ENCODE data around the gene CEP164. TPM values are rescaled to one million over a fixed set of nuclear protein-coding genes. Genes with fewer than 3 reads are reported as not detected.

The CEP164 gene
- total RNA-seq, 4 donors from 2014 or later, result 10.0 to 20.2 (median 15.4) TPM

DNA sequence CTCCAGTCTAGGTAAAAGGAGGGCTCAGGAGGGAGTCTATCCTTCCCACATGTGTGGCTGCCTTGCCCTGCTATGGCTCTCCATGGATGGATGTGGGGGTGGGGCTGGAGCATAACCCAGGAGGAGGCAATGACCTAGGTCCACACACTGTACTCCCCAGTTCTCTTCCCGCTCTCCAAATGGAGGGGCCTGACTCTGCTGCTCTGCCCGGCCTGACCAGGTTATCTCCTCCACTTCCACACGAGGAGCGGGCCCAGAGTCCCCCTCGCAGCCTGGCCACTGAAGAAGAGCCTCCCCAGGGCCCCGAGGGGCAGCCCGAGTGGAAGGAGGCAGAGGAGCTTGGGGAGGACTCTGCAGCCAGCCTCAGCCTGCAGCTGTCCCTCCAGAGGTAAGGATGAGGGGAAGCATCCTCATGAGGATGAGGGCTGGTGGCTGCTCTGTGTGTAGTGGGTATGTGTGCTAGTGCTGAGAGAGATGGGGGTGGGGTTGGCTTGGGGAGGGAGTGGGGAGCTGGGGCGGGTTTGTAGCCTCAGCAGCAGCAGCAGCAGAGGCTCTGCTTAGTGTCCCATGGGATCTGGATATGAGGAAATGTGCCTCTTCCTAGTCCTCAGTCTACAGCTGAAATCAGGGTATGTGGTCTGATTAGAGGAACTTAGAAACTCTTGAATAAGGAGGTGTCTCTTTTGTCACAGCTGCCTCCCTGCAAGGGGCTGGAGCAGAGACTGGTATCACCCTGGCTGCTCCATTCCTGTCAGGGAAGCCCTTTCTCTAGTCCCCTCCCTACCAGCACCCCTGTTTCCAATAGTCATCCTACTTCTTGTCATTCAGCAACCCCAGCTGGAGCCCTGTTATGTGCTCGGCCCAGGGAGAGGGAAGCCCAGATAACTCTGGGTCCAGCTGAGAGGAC lies 54.1 kb downstream of the CEP164 start:
- TF ChIP-seq POLR2AphosphoS5 (IDR thresholded peaks at IDR 0.05), result no peak
- TF ChIP-seq EP300 (IDR thresholded peaks at IDR 0.05; ENCODE audit: low read depth), result no peak
- TF ChIP-seq POLR2A (IDR thresholded peaks at IDR 0.05), result no peak
- peaks cover 0 to 3% (median 0%) of the 10 kb centered on the region in 4 donors for H3K36me3 ChIP-seq
- H3K4me3 ChIP-seq, result no peak overlapping the region
- 100% methylated on average over 1 to 9 of the region's 9 CpGs for WGBS, 2 donors (ENCODE audit: low coverage in 1 of 2)
- H3K4me1 ChIP-seq, result no peaks in the 10 kb centered on the region
- in situ Hi-C loops (cut with MboI; ENCODE audit: low pct_ligation_motif_present in 1 of 4, low pct_unique_long_range_greater_than_20kb in 1 of 4, low sequenced_read_pairs in 3 of 4) (no loop called here), intact Hi-C loops (cut with DNase I; ENCODE audit: low total_unique reads) (no loop called here)
- no peaks in the 10 kb centered on the region for H3K9me3 ChIP-seq
- no peak overlapping the region for H3K27ac ChIP-seq
- no peak for DNase-seq
- H3K27me3 ChIP-seq, result no peaks in the 10 kb centered on the region

- in situ Hi-C loops (cut with MboI; ENCODE audit: low pct_ligation_motif_present in 1 of 4, low pct_unique_long_range_greater_than_20kb in 1 of 4, low sequenced_read_pairs in 3 of 4) (no loop called here), intact Hi-C loops (cut with DNase I; ENCODE audit: low total_unique reads) (no loop called here)
- no peak for DNase-seq
- Histone ChIP-seq H3K27me3 (no peaks in the 10 kb centered on the region), H3K9me3 (no peaks in the 10 kb centered on the region), H3K27ac (no peak overlapping the region), H3K36me3 (peaks cover 0 to 3% (median 0%) of the 10 kb centered on the region in 4 donors), H3K4me1 (no peaks in the 10 kb centered on the region), H3K4me3 (no peak overlapping the region)
- 94% methylated on average over 4 of the region's 4 CpGs; no CpG with 5 or more reads in 1 of the 2 donors for WGBS, 2 donors (ENCODE audit: low coverage in 1 of 2)
- TF ChIP-seq POLR2A (IDR thresholded peaks at IDR 0.05) (no peak), POLR2AphosphoS5 (IDR thresholded peaks at IDR 0.05) (no peak), EP300 (IDR thresholded peaks at IDR 0.05; ENCODE audit: low read depth) (no peak), CTCF (IDR thresholded peaks at IDR 0.05) (no peak)
These were observed 55.1 kb downstream of the CEP164 start for GRCh38 chr11:117382746-117383145.

DNA sequence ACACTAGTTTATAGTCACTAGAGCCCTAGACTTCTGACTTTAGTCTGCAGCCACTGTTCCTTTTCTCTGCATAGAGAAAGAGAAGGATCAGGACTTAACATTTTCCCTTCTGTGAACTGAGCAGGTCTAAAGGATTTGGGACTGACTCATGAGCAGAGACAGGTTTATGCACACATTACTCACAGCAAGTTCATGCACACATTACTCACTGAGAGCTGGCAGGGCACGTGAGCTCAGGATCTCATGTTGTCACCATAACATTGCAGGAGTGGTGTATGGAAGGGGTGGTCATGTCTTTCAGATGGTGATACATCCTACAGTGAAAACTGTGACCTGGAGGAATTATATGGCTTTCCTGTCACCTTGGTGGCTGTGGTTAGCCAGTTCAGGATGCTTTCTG lies 56.4 kb downstream of the CEP164 start:
- H3K27me3 ChIP-seq, result no peaks in the 10 kb centered on the region
- H3K36me3 ChIP-seq, result peaks cover 0 to 3% (median 0%) of the 10 kb centered on the region in 4 donors
- no peak overlapping the region for H3K4me3 ChIP-seq
- no peaks in the 10 kb centered on the region for H3K9me3 ChIP-seq
- in situ Hi-C loops (cut with MboI; ENCODE audit: low pct_ligation_motif_present in 1 of 4, low pct_unique_long_range_greater_than_20kb in 1 of 4, low sequenced_read_pairs in 3 of 4), result no loop called here
- WGBS, 2 donors (ENCODE audit: low coverage in 1 of 2), result 78% methylated on average over 1 of the region's 1 CpG; no CpG with 5 or more reads in 1 of the 2 donors
- DNase-seq, result no peak
- H3K4me1 ChIP-seq, result no peaks in the 10 kb centered on the region
- no peak for TF ChIP-seq EP300 (IDR thresholded peaks at IDR 0.05; ENCODE audit: low read depth)
- no peak for TF ChIP-seq POLR2A (IDR thresholded peaks at IDR 0.05)
- TF ChIP-seq POLR2AphosphoS5 (IDR thresholded peaks at IDR 0.05), result no peak
- no peak for TF ChIP-seq CTCF (IDR thresholded peaks at IDR 0.05)
- intact Hi-C loops (cut with DNase I; ENCODE audit: low total_unique reads), result no loop called here
- no peak overlapping the region for H3K27ac ChIP-seq

DNA sequence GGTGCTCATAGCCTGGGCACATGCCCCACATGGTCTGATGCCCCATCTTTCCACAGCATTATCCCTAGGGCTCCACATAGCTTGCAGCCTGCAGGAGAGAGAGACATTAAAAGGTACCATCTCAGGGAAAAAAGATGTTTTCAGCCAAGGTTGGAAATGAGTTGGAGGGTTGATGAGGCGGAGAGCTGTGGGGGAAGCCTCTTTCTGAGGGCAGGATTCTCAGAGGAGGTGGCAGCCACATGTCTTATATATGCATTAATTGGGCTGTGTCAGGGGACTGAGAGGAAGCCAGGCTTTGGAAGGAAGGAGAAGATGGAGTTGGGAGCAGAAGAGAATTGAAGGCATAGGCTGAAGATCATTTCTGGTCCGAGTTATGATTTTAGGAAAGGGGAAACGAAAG lies 57.8 kb downstream of the CEP164 start:
- in situ Hi-C loops (cut with MboI; ENCODE audit: low pct_ligation_motif_present in 1 of 4, low pct_unique_long_range_greater_than_20kb in 1 of 4, low sequenced_read_pairs in 3 of 4), result no loop called here
- H3K4me3 ChIP-seq, result no peak overlapping the region

More for the DNA sequence above, 57.8 kb downstream of the CEP164 start:
- Histone ChIP-seq H3K27ac (no peak overlapping the region), H3K4me1 (no peaks in the 10 kb centered on the region), H3K9me3 (no peaks in the 10 kb centered on the region), H3K27me3 (no peaks in the 10 kb centered on the region), H3K36me3 (peaks cover 0 to 3% (median 0%) of the 10 kb centered on the region in 4 donors)
- no peak for TF ChIP-seq EP300 (IDR thresholded peaks at IDR 0.05; ENCODE audit: low read depth)
- no peak for TF ChIP-seq CTCF (IDR thresholded peaks at IDR 0.05)
- no peak for TF ChIP-seq POLR2A (IDR thresholded peaks at IDR 0.05)
- no peak for TF ChIP-seq POLR2AphosphoS5 (IDR thresholded peaks at IDR 0.05)
- WGBS, 2 donors (ENCODE audit: low coverage in 1 of 2), result 97% methylated on average over 3 of the region's 3 CpGs
- DNase-seq, result no peak
- intact Hi-C loops (cut with DNase I; ENCODE audit: low total_unique reads), result no loop called here

Measured in transverse colon (tissue), 4 donors.